GM18907 (cell line): Measurements from ENCODE around the gene GRB2.
"Not testable (repeated sequence)": the region's sequence is repeated elsewhere in the genome, so short reads cannot be mapped to it uniquely, and the experiment has no call there.

Experiments
- ATAC-seq: cut with Tn5 transposase; IDR thresholded peaks from one replicate; pipeline ENCODE4 v1.9.1; 2021; ENCODE audit warnings: mild to moderate bottlenecking, moderate library complexity; ENCODE audit not compliant: unreplicated experiment

GRB2 gene

DNA sequence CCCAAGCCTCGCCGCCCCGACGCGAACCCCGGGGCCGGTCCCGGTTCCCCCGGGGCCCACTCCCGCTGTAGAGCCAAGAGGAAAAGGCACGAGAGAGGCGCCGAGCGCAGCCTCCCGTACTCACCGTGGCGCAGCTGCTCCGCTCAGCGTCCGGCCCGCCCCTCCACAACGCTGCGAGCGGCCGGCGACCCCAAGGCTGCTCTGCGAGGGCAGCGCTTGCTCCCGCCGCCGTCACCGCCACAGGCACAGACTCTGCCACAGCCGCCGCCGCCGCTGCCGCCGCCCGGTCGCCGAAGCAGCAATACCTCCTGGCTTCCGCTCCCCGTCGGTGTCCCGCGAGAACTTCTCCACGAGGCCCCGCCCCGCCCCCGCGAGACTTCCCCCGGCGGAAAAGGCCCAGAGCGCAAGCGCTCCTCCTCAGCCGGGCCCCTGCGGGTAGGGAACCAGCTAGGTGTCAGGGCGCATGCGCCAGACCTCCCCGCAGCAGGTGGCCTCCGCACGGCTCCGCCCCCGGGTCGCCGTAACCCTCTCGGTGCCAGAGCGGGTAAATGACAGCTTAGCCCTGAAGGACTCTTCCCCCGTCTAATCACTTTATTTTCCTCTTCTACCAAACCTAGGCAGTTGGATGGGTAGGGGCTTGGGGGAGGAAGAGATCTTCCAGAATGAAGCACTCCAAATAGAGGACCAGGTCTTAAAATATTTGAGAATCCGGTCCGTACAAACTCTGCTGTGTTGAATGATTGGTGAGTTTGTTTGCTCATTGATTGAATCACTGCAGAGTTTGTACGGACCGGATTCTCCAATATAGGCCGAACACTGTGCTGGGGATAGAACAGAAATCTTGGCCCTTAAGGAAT is at the start of gene GRB2:
Gene GRB2, minus strand, starts transcription at position 314 of the 857 bp plus-strand sequence. CDS start 12,050 bp downstream, outside the sequence.
- peak; percentile 79 for ATAC-seq

DNA sequence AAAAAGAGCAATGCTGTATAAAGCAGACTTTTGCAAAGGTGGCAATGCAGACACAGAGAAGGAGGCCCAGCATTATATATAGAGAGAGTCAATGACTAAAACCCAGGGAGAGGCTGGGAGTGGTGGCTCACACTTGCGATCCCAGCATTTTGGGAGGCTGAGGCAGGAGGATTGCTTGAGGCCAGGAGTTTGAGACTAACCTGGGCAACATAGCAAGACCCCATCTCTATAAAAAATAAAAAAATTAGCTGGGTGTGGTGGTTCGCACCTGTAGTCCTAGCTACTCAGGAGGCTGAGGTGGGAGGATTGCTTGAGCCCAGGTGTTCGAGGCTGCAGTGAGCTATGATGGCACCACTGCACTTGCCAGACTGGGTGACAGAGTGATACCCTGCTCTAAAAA is 49.2 kb upstream of the GRB2 start:
- not testable (repeated sequence) for ATAC-seq

DNA sequence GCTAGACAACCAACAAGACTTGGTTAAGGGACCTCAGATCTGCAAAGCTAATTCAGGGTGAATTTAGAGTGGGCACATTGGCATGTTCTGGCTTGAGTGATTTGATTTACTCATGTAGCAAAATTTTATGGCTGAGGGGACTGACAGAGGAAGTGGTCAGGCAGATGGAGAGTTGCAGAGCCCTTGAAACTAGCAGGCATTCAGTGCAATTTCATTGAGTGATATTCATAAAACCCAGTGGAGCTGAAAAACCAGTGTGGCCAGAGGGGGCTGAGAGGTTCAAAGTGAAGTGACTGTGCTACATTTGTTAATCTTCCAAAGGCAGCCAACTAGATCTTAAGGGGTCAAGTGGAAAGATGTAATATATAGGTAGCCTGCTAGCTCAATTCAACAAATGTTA is 48.7 kb upstream of the GRB2 start:
- no peak for ATAC-seq

DNA sequence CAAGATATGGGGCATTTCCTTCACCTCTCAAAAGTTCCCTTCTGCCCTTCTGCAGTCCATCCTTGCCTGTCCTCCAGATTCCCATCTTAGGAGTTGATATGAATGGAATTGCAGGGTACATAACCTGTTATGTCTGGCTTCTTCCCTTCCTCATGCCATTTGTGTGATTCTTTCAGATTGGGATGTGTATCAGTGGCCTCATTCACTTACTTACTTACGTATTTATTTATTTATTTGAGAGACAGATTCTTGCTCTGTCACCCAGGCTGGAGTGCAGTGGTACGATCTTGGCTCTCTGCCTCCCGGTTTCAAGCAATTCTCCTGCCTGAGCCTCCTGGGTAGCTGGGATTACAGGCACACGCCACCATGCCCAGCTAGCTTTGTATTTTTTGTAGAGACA is 44.8 kb upstream of the GRB2 start:
- no peak for ATAC-seq

DNA sequence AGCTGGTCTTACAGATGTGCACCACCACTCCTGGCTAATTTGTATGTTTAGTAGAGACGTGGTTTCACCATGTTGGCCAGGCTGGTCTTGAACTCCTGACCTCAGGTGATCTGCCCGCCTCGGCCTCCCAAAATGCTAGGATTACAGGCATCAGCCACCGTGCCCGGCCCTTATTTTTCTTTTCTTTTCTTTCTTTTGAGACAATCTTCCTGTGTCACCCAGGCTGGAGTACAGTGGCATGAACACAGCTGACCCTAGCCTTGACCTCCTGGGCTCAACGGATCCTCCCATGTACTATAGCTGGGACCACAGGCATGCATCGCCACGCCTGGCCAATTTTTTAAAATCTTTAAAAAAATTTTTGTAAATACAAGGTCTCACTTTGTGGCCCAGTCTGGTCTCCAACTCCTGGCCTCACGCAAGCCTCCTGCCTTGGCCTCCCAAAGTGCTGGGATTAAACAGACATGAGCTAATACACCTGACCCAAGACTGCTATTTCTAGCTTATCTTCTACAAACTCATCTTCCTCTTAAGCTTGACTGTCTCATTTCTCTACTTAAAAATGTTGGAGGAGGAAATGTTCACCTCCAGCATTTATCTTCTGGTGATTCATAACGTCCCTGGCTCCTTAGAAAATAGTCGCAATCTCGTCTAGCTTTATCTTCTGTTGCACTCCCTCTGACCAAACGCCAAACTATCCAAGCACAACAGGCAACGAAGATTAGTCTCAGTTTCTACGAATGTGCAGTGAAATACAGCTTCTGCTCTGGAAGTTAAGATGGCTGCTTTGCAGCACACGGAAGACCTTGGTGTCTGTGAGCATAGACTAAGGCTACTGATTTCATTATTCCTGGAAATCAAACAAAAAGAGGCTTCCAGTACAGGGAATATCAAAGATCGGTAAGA is 42.7 kb upstream of the GRB2 start:
- no peak for ATAC-seq

DNA sequence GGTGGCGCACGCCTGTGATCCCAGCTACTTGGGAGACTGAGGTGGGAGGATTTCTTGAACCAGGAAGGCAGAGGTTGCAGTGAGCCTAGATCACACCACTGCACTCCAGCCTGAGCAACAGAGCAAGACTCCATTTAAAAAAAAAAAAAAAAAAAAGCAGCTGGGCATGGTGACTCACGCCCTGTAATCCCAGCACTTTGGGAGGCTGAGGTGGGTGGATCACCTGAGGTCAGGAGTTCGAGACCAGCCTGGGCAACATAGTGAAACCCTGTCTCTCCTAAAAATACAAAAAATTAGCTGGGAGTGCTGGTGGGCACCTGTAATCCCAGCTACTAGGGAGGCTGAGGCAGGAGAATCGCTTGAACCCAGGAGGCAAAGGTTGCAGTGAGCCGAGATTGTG is 40.4 kb upstream of the GRB2 start:
- not testable (repeated sequence) for ATAC-seq

DNA sequence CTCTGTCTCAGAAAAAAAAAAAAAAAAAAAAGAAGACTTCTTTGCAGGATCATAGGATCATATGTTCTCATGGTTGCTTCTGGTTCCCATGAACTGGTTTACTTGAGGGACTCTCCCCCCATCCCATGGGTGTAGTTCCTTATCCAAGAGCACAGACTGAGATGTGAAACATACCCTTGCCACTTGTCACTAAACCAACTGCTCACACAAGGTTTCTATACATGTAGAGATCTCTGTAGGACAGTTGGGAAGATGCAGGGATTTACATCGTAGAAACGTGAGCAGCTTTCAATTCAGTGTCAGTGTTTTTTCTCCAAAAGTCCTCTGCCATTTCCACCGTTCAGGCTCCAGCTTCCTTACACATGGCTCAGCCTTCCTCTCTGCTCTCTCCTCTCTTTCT is 39.8 kb upstream of the GRB2 start:
- ATAC-seq: no peak

DNA sequence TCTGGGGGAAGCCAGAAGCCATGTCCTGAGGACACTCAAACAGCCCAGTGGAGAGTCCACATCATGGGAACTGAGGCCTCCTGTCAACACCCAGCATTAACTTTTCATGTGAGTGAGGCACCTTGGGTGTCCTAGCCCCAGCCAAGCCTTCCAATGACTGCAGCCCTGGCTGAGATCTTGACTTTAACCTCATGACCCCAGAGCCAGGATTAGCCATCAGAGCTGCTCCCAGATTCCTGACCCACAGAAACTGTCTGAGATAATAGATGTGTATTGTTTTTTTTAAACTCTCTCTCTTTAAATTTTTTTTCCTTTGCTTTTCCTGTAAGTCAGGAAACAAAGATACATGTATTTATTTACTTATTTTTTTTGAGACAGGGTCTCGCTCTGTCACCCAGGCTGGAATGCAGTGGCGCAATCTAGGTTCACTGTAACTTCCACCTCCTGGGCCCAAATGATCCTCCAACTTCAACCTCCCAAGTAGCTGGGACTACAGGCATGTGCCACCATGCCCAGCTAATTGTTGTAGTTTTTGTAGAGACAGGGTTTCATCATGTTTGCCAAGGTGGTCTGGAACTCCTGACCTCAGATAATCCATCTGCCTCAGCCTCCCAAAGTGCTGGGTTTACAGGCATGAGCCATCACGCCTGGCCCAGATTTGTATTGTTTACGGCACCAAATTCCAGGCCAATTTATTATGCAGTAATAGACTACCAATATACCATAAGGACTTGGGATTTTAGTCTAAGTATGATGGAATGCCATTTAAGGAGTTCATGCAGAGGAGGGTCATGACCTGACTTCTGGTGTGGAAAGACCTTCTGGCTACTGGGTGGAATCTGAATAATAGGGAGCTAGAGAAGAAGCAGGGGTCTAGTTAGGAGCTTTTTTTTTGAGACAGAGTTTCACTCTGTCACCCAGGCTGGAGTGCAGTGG is 37.0 kb upstream of the GRB2 start:
- no peak for ATAC-seq

DNA sequence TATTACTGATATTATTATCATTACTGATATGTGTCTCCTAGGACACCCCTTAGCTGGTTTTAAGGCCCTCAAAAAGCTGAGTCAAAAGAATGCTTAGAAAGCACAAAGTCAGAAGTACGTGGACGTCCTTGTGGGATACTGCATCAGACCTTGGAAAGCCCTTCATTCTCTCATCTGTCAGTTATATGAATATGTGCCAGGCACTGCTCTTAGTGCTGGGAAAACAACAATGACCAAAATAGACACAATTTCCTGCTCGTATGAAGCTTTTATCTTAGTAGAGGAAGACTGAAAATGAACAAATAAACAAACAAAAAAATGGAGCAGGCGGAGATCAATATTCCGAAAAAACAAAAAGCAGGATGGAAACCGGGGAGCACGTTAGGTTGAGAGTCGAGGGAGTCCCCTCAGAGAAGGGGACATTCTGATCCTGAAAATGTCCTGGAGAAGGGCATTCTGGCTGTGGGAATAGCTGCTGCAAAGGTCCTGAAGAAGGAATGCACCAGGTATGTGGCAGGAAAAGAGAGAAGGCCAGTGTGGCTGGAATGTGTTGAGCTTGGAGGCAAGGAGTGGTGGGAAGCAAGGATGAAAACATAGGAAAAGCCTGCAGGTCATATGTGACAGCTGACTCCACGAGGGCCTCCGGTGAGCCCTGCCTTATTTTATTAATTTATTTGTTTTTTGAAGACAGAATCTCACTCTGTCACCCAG is 35.4 kb upstream of the GRB2 start:
- no peak for ATAC-seq

DNA sequence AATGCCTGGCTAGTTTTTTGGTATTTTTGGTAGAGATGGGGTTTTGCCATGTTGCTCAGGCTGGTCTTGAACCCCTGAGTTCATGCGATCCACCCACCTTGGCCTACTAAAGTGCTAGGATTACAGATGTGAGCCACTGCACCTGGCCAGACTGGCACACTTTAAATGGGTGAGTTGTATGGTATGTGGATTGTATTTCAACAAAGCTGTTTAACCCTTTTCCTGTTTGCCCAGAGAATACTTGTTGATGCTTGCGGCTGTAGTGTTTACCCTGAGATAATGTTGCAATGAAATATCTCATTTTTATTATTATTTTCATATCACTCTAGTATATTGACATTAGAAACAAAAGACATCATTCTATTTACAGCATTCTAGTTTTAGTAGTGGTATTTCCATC is 33.8 kb upstream of the GRB2 start:
- ATAC-seq: no peak

DNA sequence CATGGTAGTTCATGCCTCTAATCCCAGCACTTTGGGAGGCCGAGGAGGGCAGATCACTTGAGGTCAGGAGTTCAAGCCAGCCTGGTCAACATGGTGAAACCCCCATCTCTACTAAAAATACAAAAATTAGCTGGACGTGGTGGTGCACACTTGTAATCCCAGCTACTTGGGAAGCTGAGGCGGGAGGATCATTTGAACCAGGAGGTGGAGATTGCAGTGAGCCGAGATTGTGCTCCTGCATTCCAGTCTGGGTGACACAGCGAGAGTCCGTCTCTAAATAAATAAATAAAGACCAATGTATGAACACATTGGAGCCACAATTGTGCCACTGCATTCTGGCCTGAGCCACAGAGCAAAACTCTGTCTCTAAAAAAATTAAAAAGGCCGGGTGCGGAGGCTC is 31.9 kb upstream of the GRB2 start:
- ATAC-seq: not testable (repeated sequence)

DNA sequence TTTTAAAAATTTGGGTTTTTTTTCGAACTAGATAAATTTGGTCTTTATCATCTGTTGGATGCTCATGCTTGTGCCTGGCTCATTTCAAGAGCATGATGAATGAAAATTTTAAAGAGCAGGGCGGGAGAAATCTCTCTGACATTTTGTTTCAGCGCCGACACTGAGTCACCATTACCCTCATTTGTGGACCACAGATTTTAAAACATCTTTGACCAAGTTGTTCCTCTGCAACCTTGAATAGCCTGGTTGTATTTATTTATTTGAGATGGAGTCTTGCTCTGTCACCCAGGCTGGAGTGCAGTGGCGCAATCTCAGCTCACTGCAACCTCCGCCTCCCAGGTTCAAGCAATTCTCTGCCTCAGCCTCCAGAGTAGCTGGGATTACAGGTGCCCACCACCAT is 29.0 kb upstream of the GRB2 start:
- not testable (repeated sequence) for ATAC-seq

DNA sequence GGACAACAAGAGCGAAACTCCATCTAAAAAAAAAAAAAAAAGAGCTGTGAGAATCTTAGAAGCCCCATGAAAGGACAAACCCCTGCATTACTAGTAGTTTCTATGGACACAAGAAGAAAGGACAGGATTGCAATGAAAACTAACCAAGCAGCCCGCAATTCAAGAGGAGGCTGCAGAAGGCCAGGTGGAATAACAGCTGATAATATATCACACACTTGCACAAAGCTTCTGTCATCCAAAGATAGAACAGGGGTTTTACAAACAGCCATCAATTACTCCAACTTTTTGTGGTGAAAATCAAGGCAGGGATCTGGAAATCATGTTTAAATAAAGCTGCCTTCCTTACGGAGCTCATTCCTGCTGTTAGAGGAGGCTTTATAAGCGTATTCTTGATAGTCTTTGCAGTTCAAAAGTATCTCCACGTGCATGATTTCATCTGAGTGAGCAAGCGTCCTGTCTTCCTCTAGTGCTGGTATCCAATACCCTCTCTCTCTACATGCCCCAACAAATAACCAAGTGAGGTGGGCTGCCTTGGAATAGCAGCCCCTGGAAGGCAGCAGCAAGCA is 27.8 kb upstream of the GRB2 start:
- ATAC-seq: no peak

DNA sequence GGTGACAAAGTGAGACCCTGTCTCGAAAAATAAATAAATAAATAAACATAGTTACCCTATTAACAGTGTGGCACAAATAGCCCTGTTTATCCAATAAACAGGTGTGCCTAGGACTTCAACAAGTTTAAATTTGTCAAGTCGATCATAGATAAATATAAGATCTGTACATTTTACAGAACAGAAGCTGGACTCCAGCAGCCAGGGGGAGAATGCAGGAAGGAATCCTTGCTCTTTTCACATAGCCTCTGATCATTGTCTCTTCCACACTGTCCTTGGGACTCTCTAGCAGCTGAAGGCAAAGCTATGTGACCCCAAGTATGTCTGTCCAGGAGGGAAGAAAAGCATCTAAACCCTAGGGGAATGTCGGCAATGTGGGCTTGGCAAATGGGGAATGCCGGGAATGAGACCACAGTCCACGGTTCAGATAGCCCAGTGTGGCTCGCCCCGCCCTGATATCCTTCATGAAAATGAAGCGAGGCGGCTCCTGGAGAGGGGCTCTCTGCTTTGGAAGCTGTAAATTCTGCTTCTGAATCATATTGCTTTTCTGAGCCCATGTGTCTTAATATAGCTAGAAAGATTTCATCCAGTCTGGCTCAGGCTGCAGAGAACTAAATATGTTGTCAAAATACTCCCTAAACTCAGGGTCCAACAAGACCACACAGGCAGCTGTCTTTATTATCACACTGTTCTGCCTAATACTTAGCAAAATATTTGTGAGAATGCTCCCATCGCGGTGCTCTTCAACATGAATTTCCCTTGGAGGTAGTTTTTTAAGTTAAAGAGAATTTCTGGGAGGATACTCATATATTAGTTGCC is 24.9 kb upstream of the GRB2 start:
- no peak for ATAC-seq

DNA sequence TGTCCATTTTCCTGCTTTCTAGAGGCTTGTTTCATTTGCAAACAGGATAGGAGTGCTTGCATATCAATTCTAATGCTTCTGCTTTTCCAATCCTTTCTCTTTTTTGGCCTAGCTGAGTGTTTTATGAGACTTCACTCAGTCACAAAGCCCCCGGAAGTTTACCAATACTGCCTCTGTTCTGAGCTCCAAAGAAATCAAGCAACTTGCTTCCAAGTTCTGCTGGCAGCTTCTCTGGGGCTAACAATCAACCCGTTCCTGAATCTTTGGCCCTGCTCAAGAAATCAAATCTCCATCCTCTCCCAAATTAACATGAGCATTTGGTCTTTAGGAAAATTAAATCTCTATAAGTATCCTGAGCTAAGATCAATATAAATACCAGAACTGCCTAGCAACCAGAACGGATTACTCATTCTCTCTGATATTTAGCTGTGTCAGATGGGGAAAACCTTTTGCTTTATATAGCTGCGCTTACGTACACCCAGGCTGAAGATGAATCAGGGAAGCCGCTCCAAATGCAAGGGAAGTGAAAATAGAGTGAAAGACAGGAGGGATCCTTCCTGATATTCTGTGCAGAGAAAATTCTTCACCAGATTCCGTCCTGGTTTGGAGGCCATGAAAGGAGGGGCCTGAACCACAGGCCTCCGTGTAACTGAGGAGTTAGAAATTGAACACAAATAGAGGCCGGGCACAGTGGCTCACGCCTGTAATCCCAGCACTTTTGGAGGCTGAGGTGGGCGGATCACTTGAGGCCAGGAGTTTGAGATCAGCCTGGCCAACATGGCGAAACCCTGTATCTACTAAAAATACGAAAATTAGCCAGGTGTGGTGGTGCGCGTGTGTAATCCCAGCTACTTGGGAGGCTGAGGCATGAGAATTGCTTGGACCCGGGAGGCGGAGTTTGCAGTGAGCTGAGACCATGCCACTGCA is 23.3 kb upstream of the GRB2 start:
- ATAC-seq: no peak

DNA sequence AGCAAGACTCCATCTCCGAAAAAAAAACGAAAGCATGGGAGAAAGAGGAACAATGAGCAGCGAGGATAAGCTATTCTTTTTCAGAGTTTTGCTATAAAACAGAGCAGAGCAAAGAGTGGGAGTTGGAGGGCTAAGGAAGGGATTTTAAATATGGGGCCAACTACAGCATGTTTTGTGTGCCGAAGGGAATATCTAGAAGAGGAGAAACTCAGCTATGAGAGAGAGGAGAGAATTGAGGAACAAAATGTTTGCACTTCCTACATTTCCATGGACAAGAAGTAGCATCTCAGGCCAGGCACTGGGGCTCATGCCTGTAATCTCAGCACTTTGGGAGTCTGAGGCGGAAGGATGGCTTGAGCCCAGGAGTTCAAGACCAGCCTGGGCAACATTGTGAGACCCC is 13.1 kb upstream of the GRB2 start:
- ATAC-seq: no peak

DNA sequence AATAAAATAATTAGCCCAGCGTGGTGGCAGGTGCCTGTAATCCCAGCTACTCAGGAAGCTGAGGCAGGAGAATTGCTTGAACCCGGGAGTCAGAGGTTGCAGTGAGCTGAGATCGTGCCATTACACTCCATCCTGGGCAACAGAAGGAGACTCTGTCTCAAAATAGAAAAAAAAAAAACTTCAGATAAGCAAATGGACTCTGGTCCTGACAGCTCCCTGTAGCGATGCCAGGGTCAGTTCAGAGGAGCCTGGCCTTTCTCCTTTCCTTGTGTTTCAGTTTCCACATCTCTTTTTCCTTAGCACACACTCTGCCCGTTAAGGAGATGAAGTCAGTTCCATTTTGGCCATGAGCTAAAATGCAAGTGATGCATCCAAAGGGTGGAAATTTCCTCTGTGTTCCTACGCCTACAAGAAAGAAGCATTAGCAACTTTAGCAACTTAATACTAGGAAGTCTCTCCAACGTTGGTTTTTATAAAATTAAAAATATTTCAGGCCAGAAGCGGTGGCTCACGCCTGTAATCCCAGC is 11.6 kb upstream of the GRB2 start:
- no peak for ATAC-seq

DNA sequence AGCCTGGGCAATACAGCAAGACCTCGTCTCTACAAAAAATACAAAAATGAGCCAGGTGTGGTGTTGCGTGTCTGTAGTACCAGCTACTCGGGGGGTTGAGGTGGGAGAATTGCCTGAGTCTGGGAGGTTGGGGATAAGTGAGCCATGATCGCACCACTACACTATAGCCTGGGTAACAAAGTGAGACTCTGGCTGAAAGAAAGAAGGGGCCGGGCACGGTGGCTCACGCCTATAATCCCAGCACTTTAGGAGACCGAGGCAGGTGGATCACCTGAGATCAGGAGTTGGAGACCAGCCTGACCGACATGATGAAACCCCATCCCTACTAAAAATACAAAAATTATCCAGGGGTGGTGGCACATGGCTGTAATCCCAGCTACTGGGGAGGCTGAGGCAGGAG is 10.5 kb upstream of the GRB2 start:
- ATAC-seq: no peak
